Measurements from ENCODE around the gene SMAP1. TPM values are rescaled to one million over a fixed set of nuclear protein-coding genes. Genes with fewer than 3 reads are reported as not detected.

Gene SMAP1
- total RNA-seq, 1 experiment from 2014 or later, result 3.5 TPM

DNA sequence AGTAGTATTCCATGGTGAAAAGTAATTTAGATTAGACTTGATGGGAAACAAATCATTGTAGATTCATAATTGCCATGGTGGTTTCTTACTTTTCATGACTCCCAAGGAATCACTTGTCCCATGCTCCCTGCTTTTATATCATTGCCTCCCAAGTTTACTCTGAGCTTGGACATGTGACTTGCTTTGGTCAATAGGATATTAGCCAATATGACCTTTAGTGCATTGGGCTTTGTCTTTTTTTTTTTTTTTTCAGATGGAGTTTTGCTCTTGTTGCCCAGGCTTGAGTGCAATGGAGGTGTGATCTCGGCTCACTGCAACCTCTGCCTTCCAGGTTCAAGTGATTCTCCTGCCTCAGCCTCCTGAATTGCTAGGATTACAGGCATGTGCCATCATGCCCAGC is 15.5 kb upstream of the SMAP1 start:
- H3K79me2 ChIP-seq (ENCODE audit: insufficient read depth, low read length), result no peaks in the 10 kb centered on the region
- no peak overlapping the region for H2AFZ ChIP-seq (ENCODE audit: low read depth, low read length, poor library complexity, severe bottlenecking)
- no peaks in the 10 kb centered on the region for H3K9me2 ChIP-seq (ENCODE audit: insufficient read depth)
- no peak overlapping the region for H3K27ac ChIP-seq (ENCODE audit: low read depth, low read length)
- no peak for TF ChIP-seq JUND (IDR thresholded peaks at IDR 0.05)
- TF ChIP-seq ZNF274 (IDR thresholded peaks at IDR 0.05; ENCODE audit: low read depth, low read length), result no peak
- no peak for TF ChIP-seq CBX3 (IDR thresholded peaks at IDR 0.05; ENCODE audit: low read depth)
- no peak for TF ChIP-seq SRF (IDR thresholded peaks at IDR 0.05; ENCODE audit: low read depth)
- TF ChIP-seq ATF3 (IDR thresholded peaks at IDR 0.05), result no peak
- TF ChIP-seq EGR1 (IDR thresholded peaks at IDR 0.05; ENCODE audit: low read depth), result no peak
- TF ChIP-seq SP1 (IDR thresholded peaks at IDR 0.05; ENCODE audit: low read depth), result no peak
- no peak for TF ChIP-seq REST (IDR thresholded peaks at IDR 0.05; ENCODE audit: low read depth)
- TF ChIP-seq CTCF (IDR thresholded peaks at IDR 0.05 in 2 of 3, conservative IDR thresholded peaks at IDR 0.05 in 1 of 3; ENCODE audit: borderline replicate concordance in 1 of 3, insufficient read depth in 1 of 3, low read depth in 2 of 3, low read length in 2 of 3), result no peak
- TF ChIP-seq ZBTB33 (IDR thresholded peaks at IDR 0.05; ENCODE audit: extremely low read depth, insufficient replicate concordance, low read length), result no peak
- no peak for TF ChIP-seq FOSL1 (IDR thresholded peaks at IDR 0.05; ENCODE audit: low read depth)
- TF ChIP-seq CEBPB (IDR thresholded peaks at IDR 0.05; ENCODE audit: low read depth), result no peak
- TF ChIP-seq, protein P1, sequence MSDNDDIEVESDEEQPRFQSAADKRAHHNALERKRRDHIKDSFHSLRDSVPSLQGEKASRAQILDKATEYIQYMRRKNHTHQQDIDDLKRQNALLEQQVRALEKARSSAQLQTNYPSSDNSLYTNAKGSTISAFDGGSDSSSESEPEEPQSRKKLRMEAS (IDR thresholded peaks at IDR 0.05), result no peak
- TF ChIP-seq RAD21 (IDR thresholded peaks at IDR 0.05; ENCODE audit: low read depth), result no peak
- no peak for TF ChIP-seq POLR2A (IDR thresholded peaks at IDR 0.05; ENCODE audit: borderline replicate concordance, extremely low read depth, insufficient read depth, insufficient read length)
- ChIA-PET POLR2A (no interaction called here), RAD21 (ENCODE audit: low non-redundant PET in 1 of 2, low total read pairs in 2 of 2, uncharacterized antibody in 2 of 2, unreplicated experiment in 2 of 2) (no interaction called here), CTCF (no interaction called here)
- H3K36me3 ChIP-seq (ENCODE audit: control insufficient read depth in 1 of 2, insufficient read depth in 2 of 2, low read length in 2 of 2), result no peaks in the 10 kb centered on the region
- H4K20me1 ChIP-seq (ENCODE audit: insufficient read depth), result no peaks in the 10 kb centered on the region
- no peaks in the 10 kb centered on the region for H3K4me1 ChIP-seq (ENCODE audit: control insufficient read depth in 1 of 2, insufficient read depth in 2 of 2, low read length in 2 of 2)
- no peak overlapping the region for H3K9ac ChIP-seq (ENCODE audit: low read length)
- intact Hi-C loops (cut with micrococcal nuclease), result no loop called here
- H3K27me3 ChIP-seq (ENCODE audit: insufficient read depth, low read length), result no peaks in the 10 kb centered on the region
- H3K9me3 ChIP-seq (ENCODE audit: control insufficient read depth in 1 of 2, insufficient read depth in 1 of 2, low read depth in 1 of 2, low read length in 2 of 2), result no peaks in the 10 kb centered on the region
- H3K4me2 ChIP-seq (ENCODE audit: low read length), result no peak overlapping the region
- no peak for DNase-seq (ENCODE audit: low read depth, low spot score)
- no peak overlapping the region for H3K4me3 ChIP-seq (replicated peaks in 1 of 2; ENCODE audit: low read depth in 1 of 2, low read length in 2 of 2)
- ATAC-seq, result no peak
- no TSS peak for BruUV-seq (replicated peaks)
